Measurements from ENCODE around the gene ILDR1.

ILDR1 gene

DNA sequence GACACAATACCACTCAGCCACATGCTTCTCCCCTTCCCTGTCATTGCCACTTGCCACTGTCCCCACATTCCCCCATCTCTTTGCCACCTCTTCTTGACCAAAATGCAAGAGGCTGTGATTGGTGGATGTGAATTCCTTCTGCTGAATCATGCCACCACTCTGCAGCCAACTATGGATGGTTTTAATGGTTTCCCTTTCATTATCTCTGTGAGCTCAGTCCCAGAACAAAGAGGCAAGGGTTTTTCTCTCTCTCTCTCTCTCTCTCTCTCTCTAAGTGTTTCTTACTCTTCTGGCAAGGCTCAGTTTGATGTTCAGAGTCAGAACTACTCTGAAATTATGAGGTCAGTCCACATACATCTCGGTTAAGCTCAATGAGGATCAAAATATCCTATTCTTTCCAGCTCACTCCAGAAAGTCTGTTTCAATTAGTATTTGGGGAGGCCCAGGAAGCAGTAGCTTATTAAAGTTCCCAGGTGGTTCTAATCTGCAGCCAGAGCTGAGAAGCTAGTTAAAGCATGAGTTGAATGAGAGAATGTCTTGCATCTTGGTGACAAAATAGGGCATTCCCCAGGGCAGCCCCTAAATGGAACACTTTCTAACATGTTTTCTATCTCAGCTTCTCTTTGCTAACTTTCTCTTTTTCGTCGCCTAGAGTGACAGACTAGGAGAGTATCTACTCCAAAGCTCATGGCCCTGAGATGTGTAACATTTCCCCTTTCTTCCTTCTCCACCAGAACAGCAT is 8.5 kb upstream of the ILDR1 start:
- TF ChIP-seq GLIS3 (CRISPR knock-in tag; IDR thresholded peaks at IDR 0.05) (no peak), ESRRG (CRISPR knock-in tag; IDR thresholded peaks at IDR 0.05) (no peak), ZFP3 (CRISPR knock-in tag; IDR thresholded peaks at IDR 0.05) (no peak), ZC3H10 (CRISPR knock-in tag; IDR thresholded peaks at IDR 0.05) (no peak), ZFP30 (CRISPR knock-in tag; IDR thresholded peaks at IDR 0.05) (no peak), SNAI2 (CRISPR knock-in tag; IDR thresholded peaks at IDR 0.05) (no peak), RARB (CRISPR knock-in tag; IDR thresholded peaks at IDR 0.05) (no peak), BACH2 (CRISPR knock-in tag; IDR thresholded peaks at IDR 0.05; ENCODE audit: borderline replicate concordance) (no peak), TCF4 (CRISPR knock-in tag; IDR thresholded peaks at IDR 0.05; ENCODE audit: borderline replicate concordance) (no peak), ARNTL (CRISPR knock-in tag; IDR thresholded peaks at IDR 0.05; ENCODE audit: borderline replicate concordance, low read depth) (no peak)
- TF ChIP-seq, protein P1, sequence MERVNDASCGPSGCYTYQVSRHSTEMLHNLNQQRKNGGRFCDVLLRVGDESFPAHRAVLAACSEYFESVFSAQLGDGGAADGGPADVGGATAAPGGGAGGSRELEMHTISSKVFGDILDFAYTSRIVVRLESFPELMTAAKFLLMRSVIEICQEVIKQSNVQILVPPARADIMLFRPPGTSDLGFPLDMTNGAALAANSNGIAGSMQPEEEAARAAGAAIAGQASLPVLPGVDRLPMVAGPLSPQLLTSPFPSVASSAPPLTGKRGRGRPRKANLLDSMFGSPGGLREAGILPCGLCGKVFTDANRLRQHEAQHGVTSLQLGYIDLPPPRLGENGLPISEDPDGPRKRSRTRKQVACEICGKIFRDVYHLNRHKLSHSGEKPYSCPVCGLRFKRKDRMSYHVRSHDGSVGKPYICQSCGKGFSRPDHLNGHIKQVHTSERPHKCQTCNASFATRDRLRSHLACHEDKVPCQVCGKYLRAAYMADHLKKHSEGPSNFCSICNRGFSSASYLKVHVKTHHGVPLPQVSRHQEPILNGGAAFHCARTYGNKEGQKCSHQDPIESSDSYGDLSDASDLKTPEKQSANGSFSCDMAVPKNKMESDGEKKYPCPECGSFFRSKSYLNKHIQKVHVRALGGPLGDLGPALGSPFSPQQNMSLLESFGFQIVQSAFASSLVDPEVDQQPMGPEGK (CRISPR knock-in tag; IDR thresholded peaks at IDR 0.05; ENCODE audit: borderline replicate concordance): no peak
- TF ChIP-seq, protein P2, sequence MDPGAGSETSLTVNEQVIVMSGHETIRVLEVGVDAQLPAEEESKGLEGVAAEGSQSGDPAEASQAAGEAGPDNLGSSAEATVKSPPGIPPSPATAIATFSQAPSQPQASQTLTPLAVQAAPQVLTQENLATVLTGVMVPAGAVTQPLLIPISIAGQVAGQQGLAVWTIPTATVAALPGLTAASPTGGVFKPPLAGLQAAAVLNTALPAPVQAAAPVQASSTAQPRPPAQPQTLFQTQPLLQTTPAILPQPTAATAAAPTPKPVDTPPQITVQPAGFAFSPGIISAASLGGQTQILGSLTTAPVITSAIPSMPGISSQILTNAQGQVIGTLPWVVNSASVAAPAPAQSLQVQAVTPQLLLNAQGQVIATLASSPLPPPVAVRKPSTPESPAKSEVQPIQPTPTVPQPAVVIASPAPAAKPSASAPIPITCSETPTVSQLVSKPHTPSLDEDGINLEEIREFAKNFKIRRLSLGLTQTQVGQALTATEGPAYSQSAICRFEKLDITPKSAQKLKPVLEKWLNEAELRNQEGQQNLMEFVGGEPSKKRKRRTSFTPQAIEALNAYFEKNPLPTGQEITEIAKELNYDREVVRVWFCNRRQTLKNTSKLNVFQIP (CRISPR knock-in tag; IDR thresholded peaks at IDR 0.05; ENCODE audit: borderline replicate concordance, low read depth): no peak
- TF ChIP-seq, protein P3, sequence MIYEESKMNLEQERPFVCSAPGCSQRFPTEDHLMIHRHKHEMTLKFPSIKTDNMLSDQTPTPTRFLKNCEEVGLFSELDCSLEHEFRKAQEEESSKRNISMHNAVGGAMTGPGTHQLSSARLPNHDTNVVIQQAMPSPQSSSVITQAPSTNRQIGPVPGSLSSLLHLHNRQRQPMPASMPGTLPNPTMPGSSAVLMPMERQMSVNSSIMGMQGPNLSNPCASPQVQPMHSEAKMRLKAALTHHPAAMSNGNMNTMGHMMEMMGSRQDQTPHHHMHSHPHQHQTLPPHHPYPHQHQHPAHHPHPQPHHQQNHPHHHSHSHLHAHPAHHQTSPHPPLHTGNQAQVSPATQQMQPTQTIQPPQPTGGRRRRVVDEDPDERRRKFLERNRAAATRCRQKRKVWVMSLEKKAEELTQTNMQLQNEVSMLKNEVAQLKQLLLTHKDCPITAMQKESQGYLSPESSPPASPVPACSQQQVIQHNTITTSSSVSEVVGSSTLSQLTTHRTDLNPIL (CRISPR knock-in tag; IDR thresholded peaks at IDR 0.05; ENCODE audit: low read depth): no peak
- no peak for ATAC-seq

DNA sequence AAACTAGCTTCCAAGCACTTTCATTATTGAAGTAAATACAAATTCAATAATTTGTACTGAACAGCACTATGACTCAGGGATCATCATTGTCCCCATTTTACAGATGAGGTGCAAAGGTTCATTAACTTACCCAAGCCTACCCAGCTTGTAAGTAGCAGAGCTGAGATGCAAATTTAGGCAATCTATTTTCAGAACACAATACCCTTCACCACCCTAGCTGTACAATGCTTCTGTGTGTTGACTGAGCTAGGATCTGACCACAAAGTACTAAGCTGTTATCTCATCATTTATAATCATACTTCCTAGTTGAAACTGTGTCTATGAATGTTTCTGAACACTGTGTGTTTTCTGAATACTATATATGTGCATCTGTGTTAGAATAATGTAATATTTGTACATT is 3.2 kb upstream of the ILDR1 start:
- TF ChIP-seq, protein P3 (CRISPR knock-in tag; IDR thresholded peaks at IDR 0.05; ENCODE audit: low read depth): no peak
- TF ChIP-seq TCF4 (CRISPR knock-in tag; IDR thresholded peaks at IDR 0.05; ENCODE audit: borderline replicate concordance) (no peak), ZFP3 (CRISPR knock-in tag; IDR thresholded peaks at IDR 0.05) (no peak), ZNF565 (CRISPR knock-in tag; conservative IDR thresholded peaks at IDR 0.05; ENCODE audit: low read depth) (no peak), GLIS3 (CRISPR knock-in tag; IDR thresholded peaks at IDR 0.05) (no peak)
- TF ChIP-seq, protein P2 (CRISPR knock-in tag; IDR thresholded peaks at IDR 0.05; ENCODE audit: borderline replicate concordance, low read depth): no peak
- TF ChIP-seq, protein P4, sequence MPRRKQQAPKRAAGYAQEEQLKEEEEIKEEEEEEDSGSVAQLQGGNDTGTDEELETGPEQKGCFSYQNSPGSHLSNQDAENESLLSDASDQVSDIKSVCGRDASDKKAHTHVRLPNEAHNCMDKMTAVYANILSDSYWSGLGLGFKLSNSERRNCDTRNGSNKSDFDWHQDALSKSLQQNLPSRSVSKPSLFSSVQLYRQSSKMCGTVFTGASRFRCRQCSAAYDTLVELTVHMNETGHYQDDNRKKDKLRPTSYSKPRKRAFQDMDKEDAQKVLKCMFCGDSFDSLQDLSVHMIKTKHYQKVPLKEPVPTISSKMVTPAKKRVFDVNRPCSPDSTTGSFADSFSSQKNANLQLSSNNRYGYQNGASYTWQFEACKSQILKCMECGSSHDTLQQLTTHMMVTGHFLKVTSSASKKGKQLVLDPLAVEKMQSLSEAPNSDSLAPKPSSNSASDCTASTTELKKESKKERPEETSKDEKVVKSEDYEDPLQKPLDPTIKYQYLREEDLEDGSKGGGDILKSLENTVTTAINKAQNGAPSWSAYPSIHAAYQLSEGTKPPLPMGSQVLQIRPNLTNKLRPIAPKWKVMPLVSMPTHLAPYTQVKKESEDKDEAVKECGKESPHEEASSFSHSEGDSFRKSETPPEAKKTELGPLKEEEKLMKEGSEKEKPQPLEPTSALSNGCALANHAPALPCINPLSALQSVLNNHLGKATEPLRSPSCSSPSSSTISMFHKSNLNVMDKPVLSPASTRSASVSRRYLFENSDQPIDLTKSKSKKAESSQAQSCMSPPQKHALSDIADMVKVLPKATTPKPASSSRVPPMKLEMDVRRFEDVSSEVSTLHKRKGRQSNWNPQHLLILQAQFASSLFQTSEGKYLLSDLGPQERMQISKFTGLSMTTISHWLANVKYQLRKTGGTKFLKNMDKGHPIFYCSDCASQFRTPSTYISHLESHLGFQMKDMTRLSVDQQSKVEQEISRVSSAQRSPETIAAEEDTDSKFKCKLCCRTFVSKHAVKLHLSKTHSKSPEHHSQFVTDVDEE (CRISPR knock-in tag; IDR thresholded peaks at IDR 0.05): no peak
- no peak for ATAC-seq

DNA sequence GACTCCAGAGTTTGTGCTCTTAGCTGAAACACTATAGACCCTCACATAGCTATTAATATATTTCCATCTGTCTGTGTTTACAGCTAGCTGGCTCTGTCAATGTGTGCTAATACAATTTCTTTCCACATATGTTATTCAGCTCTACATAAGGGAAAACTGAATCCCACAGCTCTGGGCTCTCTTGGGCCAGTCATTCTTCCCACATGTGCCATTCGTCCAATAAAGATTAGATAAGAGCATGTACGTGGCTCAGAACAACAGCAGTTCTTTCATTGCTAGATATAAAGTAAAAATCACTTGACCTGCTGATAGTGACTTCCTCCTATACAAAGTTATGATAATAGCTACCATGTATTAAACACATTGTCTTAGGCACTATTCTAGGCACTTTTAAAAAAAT is 2.8 kb upstream of the ILDR1 start:
- no peak for ATAC-seq
- no peak for TF ChIP-seq TOX (CRISPR knock-in tag; IDR thresholded peaks at IDR 0.05; ENCODE audit: borderline replicate concordance)
- TF ChIP-seq, protein P5, sequence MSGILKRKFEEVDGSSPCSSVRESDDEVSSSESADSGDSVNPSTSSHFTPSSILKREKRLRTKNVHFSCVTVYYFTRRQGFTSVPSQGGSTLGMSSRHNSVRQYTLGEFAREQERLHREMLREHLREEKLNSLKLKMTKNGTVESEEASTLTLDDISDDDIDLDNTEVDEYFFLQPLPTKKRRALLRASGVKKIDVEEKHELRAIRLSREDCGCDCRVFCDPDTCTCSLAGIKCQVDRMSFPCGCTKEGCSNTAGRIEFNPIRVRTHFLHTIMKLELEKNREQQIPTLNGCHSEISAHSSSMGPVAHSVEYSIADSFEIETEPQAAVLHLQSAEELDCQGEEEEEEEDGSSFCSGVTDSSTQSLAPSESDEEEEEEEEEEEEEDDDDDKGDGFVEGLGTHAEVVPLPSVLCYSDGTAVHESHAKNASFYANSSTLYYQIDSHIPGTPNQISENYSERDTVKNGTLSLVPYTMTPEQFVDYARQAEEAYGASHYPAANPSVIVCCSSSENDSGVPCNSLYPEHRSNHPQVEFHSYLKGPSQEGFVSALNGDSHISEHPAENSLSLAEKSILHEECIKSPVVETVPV (CRISPR knock-in tag; IDR thresholded peaks at IDR 0.05): no peak
- no peak for TF ChIP-seq ARNTL (CRISPR knock-in tag; IDR thresholded peaks at IDR 0.05; ENCODE audit: borderline replicate concordance, low read depth)
- TF ChIP-seq ZNF565 (CRISPR knock-in tag; conservative IDR thresholded peaks at IDR 0.05; ENCODE audit: low read depth): no peak
- TF ChIP-seq, protein P1 (CRISPR knock-in tag; IDR thresholded peaks at IDR 0.05; ENCODE audit: borderline replicate concordance): no peak
- TF ChIP-seq PPARA (CRISPR knock-in tag; IDR thresholded peaks at IDR 0.05; ENCODE audit: borderline replicate concordance): no peak
- TF ChIP-seq RARB (CRISPR knock-in tag; IDR thresholded peaks at IDR 0.05): no peak
- no peak for TF ChIP-seq OSR1 (CRISPR knock-in tag; IDR thresholded peaks at IDR 0.05)
- no peak for TF ChIP-seq ISL1 (CRISPR knock-in tag; IDR thresholded peaks at IDR 0.05)
